ENCODE data around the gene MPIG6B. TPM values are rescaled to one million over a fixed set of nuclear protein-coding genes. Genes with fewer than 3 reads are reported as not detected.

MPIG6B gene
- total RNA-seq, 3 donors from 2014 or later: 0.16 TPM; not detected in 2

DNA sequence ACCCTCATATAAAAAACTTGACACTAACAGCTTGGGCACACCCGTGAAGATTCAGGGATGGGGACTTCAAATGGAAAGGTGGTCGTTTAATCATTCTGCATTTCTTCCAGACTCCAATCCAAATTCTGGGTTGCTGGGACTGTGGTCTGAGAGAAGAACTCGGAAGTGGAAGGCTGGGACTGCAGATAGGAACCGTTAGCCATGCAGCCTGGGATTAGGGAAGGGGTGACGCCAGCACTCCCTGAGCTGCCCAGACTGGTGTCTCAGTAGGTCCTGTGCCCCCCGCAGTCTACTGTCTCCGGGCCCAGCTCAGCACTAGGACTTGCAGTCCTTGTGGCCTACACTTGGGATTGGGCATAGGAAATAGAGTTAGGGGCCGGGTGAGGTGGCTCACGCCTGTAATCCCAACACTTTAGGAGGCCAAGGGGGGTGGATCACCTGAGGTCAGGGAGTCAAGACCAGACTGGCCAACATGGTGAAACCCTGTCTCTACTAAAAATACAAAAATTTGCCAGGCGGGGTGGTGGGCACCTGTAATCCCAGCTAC is 13.7 kb downstream of the MPIG6B start:
- no peaks in the 10 kb centered on the region for H3K36me3 ChIP-seq
- H3K27ac ChIP-seq: peak overlapping the region; percentile 95 to 96
- H3K9me3 ChIP-seq: no peaks in the 10 kb centered on the region
- intact Hi-C loops (cut with DNase I; ENCODE audit: low total_unique reads): no loop called here
- no peaks in the 10 kb centered on the region for H3K27me3 ChIP-seq
- peaks cover 14 to 35% of the 10 kb centered on the region in 2 donors for H3K4me1 ChIP-seq
- TF ChIP-seq, protein P1, sequence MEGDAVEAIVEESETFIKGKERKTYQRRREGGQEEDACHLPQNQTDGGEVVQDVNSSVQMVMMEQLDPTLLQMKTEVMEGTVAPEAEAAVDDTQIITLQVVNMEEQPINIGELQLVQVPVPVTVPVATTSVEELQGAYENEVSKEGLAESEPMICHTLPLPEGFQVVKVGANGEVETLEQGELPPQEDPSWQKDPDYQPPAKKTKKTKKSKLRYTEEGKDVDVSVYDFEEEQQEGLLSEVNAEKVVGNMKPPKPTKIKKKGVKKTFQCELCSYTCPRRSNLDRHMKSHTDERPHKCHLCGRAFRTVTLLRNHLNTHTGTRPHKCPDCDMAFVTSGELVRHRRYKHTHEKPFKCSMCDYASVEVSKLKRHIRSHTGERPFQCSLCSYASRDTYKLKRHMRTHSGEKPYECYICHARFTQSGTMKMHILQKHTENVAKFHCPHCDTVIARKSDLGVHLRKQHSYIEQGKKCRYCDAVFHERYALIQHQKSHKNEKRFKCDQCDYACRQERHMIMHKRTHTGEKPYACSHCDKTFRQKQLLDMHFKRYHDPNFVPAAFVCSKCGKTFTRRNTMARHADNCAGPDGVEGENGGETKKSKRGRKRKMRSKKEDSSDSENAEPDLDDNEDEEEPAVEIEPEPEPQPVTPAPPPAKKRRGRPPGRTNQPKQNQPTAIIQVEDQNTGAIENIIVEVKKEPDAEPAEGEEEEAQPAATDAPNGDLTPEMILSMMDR (IDR thresholded peaks at IDR 0.05): no peak
- TF ChIP-seq POLR2A (IDR thresholded peaks at IDR 0.05) (no peak), POLR2AphosphoS5 (IDR thresholded peaks at IDR 0.05) (no peak)
- H3K4me3 ChIP-seq: peak overlapping the region; percentile 68 to 76 (median 75)
- DNase-seq (ENCODE audit: low spot score in 2 of 2): no peak

DNA sequence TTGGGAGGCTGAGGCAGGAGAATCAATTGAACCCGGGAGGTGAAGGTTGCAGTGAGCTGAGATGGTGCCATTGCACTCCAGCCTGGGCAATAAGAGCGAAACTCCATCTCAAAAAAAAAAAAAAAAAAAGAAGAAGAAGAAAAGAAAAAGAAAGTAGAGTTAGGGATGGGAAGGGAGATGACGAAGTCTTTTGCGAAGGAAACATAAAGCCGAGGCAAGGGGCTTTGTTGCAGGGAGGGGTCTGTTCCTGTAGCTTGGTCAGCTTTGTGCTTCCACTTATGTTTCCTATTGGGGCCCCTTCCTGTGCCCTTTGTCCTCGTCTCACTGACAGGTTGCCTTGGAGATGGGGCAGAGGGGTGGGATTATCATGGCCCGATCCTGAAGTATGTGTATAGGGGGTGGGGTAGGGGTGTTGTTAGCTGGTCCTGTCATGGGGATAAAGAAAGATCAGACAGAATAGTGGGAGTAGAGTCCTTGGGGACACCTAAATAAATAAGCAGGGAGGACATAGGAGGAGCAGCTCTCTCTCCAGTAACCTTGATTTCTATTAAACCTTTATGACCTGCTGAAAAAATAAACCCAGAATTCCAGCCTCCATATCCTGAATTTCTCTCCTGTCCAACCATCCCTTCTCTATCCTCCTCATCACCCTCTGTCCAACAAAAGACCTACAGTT is 14.3 kb downstream of the MPIG6B start:
- Histone ChIP-seq H3K27me3 (no peaks in the 10 kb centered on the region), H3K4me1 (peaks cover 14 to 35% of the 10 kb centered on the region in 2 donors), H3K9me3 (no peaks in the 10 kb centered on the region), H3K36me3 (no peaks in the 10 kb centered on the region), H3K27ac (peak overlapping the region; percentile 95 to 96), H3K4me3 (peak overlapping the region in 2 of 3 donors; percentile 7 to 75)
- intact Hi-C loops (cut with DNase I; ENCODE audit: low total_unique reads): no loop called here
- no peak for DNase-seq (ENCODE audit: low spot score in 2 of 2)
- TF ChIP-seq, protein P1 (IDR thresholded peaks at IDR 0.05): no peak
- TF ChIP-seq POLR2A (IDR thresholded peaks at IDR 0.05) (no peak), POLR2AphosphoS5 (IDR thresholded peaks at IDR 0.05) (no peak)

DNA sequence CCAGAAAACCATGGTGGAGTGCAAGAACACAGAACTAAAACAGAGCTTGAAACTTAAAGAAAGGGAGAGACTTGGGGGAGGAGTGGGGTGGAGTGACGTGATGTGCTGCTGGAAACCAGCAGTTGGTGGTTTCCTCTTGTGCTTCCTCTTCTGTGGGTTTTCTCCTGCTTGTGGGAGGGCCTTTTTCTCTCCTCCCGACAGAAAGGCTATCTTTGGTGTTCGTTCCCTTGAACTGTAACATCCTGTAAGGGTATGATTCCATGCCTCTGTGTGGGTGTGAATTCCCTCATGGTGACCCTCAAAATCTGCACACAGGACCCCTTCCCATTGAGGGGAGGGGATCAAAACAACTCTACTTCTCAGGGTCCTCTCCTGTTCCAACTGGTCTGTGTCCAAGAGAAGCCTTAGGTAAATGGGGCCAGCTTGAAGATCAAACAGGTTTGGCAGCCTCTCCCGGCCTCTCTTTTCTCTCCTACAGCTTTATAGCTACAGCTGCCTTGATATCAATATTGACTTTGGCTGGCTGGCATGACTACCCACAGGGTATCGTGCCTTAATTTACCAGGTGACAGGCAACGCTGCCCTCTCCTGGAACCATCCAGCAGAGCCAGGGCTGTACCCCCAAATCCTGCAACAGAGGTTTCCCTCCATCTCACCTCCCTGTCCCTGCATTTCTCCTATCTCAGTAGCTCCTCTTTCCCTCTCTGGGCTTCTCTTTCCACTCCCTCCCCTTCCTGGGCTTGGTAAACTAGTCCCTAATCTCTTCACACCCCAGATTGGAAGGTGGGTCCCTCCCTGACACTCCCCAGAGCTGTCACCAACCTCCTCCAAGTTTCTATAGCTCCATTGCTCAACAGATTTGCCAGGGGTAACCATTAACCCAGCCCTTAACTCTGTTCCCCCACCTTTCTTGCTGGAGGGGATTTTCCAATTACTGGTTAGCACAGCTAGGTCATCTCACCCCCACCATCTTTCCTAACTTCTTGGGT is 15.1 kb downstream of the MPIG6B start:
- intact Hi-C loops (cut with DNase I; ENCODE audit: low total_unique reads): no loop called here
- peak; percentile 74 to 81 for DNase-seq (ENCODE audit: low spot score in 2 of 2)
- TF ChIP-seq POLR2A (IDR thresholded peaks at IDR 0.05): no peak
- TF ChIP-seq, protein P1 (IDR thresholded peaks at IDR 0.05): peak in 2 of 3 donors; percentile 16 to 46
- Histone ChIP-seq H3K27ac (peak overlapping the region; percentile 95 to 96), H3K9me3 (no peaks in the 10 kb centered on the region), H3K36me3 (no peaks in the 10 kb centered on the region), H3K27me3 (no peaks in the 10 kb centered on the region), H3K4me3 (peak overlapping the region in 2 of 3 donors; percentile 7 to 42), H3K4me1 (peaks cover 14 to 35% of the 10 kb centered on the region in 2 donors)

DNA sequence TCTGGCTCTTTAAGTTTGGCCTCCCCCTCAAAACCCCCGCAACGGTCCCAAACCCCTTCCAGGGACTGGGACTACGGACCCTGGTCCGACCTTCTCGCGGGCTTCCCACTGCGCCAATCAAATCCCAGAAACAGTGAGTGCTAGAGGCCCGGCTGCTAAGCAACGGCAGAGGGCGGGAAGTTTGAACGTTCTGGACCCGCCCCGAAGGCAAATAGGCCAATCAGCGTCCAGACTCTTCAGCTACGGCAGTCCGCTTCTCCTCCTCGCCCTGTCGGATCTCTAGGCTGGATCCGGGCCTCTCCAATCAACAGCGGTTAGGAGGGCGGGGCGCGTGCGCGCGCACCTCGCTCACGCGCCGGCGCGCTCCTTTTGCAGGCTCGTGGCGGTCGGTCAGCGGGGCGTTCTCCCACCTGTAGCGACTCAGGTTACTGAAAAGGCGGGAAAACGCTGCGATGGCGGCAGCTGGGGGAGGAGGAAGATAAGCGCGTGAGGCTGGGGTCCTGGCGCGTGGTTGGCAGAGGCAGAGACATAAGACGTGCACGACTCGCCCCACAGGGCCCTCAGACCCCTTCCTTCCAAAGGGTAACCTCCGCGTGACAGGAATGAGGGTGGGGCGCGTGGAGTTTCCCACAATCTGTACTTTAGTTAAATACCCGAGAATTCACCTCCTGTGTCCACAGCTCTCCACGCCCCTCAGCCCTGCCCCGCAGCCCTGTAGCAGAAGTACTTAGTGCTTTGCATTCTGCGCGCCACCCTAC is 16.6 kb downstream of the MPIG6B start, which contains the start of gene MSH5:
Gene MSH5, plus strand, starts transcription at position 367 of the 758 bp plus-strand sequence. CDS start 462 bp downstream, outside the sequence.
- TF ChIP-seq, protein P1 (IDR thresholded peaks at IDR 0.05): no peak
- peak; percentile 31 to 65 (median 55) for TF ChIP-seq POLR2AphosphoS5 (IDR thresholded peaks at IDR 0.05)
- TF ChIP-seq POLR2A (IDR thresholded peaks at IDR 0.05): peak; percentile 78
- Histone ChIP-seq H3K36me3 (no peaks in the 10 kb centered on the region), H3K27me3 (no peaks in the 10 kb centered on the region), H3K4me1 (peaks cover 8 to 27% of the 10 kb centered on the region in 2 donors), H3K27ac (peak within 1 kb of the TSS; percentile 95 to 96), H3K4me3 (peak within 1 kb of the TSS; percentile 69 to 84 (median 80)), H3K9me3 (no peaks in the 10 kb centered on the region)
- intact Hi-C loops (cut with DNase I; ENCODE audit: low total_unique reads): no loop called here
- DNase-seq (ENCODE audit: low spot score in 2 of 2): peak; percentile 99

Measured in breast epithelium (tissue), 4 donors.